H9 (cell line): Measurements from ENCODE around the gene STEAP2. TPM values are rescaled to one million over a fixed set of nuclear protein-coding genes. Genes with fewer than 3 reads are reported as not detected.

Experiments used
- DNase-seq: peaks from one replicate; pipeline ENCODE4 v3.0.0-alpha.2; 2017
- H2AFZ ChIP-seq: one replicate; pipeline ENCODE4 v1.6.1; 2013; ENCODE audit warnings: mild to moderate bottlenecking, low read length, control low read depth, moderate library complexity
- H2AK5ac ChIP-seq: 2 replicates; pipeline ENCODE4 v1.6.1; 2013; ENCODE audit warnings: low read length, control low read depth, mixed read lengths; ENCODE audit not compliant: insufficient read length
- H2BK120ac ChIP-seq: one replicate; pipeline ENCODE4 v1.6.1; 2013; ENCODE audit warnings: low read depth, mild to moderate bottlenecking, low read length, control low read depth, inconsistent platforms; ENCODE audit not compliant: poor library complexity, severe bottlenecking
- H2BK12ac ChIP-seq: 2 replicates; pipeline ENCODE4 v1.6.1; 2013; ENCODE audit warnings: low read length, control low read depth, mixed read lengths, low read depth; ENCODE audit not compliant: insufficient read length
- H2BK15ac ChIP-seq: 2 replicates; pipeline ENCODE4 v1.6.1; 2013; ENCODE audit warnings: low read depth, low read length, control low read depth
- H2BK20ac ChIP-seq: one replicate; pipeline ENCODE4 v1.6.1; 2013; ENCODE audit warnings: low read depth, mild to moderate bottlenecking, low read length, control low read depth, inconsistent platforms; ENCODE audit not compliant: poor library complexity, severe bottlenecking
- H2BK5ac ChIP-seq: 2 replicates; pipeline ENCODE4 v1.6.1; 2013; ENCODE audit warnings: low read length, control low read depth, mixed read lengths; ENCODE audit not compliant: insufficient read length
- H3K14ac ChIP-seq: 2 replicates; pipeline ENCODE4 v1.6.1; 2013; ENCODE audit warnings: low read length, control low read depth; ENCODE audit not compliant: insufficient read depth
- H3K18ac ChIP-seq: 2 replicates; pipeline ENCODE4 v1.6.1; 2013; ENCODE audit warnings: low read depth, mild to moderate bottlenecking, mixed read lengths, low read length, control low read depth; ENCODE audit not compliant: insufficient read length
- H3K23ac ChIP-seq: 2 replicates; pipeline ENCODE4 v1.6.1; 2013; ENCODE audit warnings: low read length, control low read depth, mixed read lengths, low read depth; ENCODE audit not compliant: insufficient read length
- H3K23me2 ChIP-seq: 2 replicates; pipeline ENCODE4 v1.6.1; 2013; ENCODE audit warnings: low read depth, mild to moderate bottlenecking, mixed read lengths, low read length, control low read depth; ENCODE audit not compliant: insufficient read length, poor library complexity, severe bottlenecking
- H3K27ac ChIP-seq: 2 replicates; pipeline ENCODE4 v1.5.1; 2013; ENCODE audit warnings: low read length, control low read depth, mixed read lengths, low read depth; ENCODE audit not compliant: insufficient read length
- H3K27me3 ChIP-seq: 2 replicates; pipeline ENCODE4 v1.6.1; 2013; ENCODE audit warnings: low read length, control low read depth, inconsistent platforms; ENCODE audit not compliant: insufficient read depth
- H3K4ac ChIP-seq: 2 replicates; pipeline ENCODE4 v1.6.1; 2013; ENCODE audit warnings: low read depth, mild to moderate bottlenecking, control low read depth, inconsistent platforms, low read length, moderate library complexity
- H3K4me1 ChIP-seq: 2 replicates; pipeline ENCODE4 v1.6.1; 2013; ENCODE audit warnings: low read length, control low read depth, inconsistent platforms; ENCODE audit not compliant: insufficient read depth
- H3K4me2 ChIP-seq: 2 replicates; pipeline ENCODE4 v1.6.1; 2013; ENCODE audit warnings: low read length, control low read depth, mixed read lengths; ENCODE audit not compliant: insufficient read length, insufficient read depth
- H3K56ac ChIP-seq: 2 replicates; pipeline ENCODE4 v1.6.1; 2013; ENCODE audit warnings: low read depth, mild to moderate bottlenecking, mixed read lengths, low read length, control low read depth; ENCODE audit not compliant: insufficient read length
- H3K79me1 ChIP-seq: 2 replicates; pipeline ENCODE4 v1.6.1; 2013; ENCODE audit warnings: low read depth, mild to moderate bottlenecking, moderate library complexity, low read length, control low read depth, inconsistent platforms; ENCODE audit not compliant: insufficient read depth, poor library complexity, severe bottlenecking
- H3K79me2 ChIP-seq: 2 replicates; pipeline ENCODE4 v1.6.1; 2013; ENCODE audit warnings: low read length, control low read depth, inconsistent platforms; ENCODE audit not compliant: insufficient read depth
- H3K9ac ChIP-seq: 2 replicates; pipeline ENCODE4 v1.6.1; 2013; ENCODE audit warnings: low read length, control low read depth, mixed read lengths; ENCODE audit not compliant: insufficient read length; ENCODE audit errors: extremely low read depth
- H3K9me3 ChIP-seq: one replicate; pipeline ENCODE4 v1.6.1; 2013; ENCODE audit warnings: low read depth, low read length, inconsistent platforms; ENCODE audit not compliant: control insufficient read depth
- H3T11ph ChIP-seq: one replicate; pipeline ENCODE4 v1.6.1; 2013; ENCODE audit warnings: mild to moderate bottlenecking, low read length, control low read depth, inconsistent platforms
- H4K20me1 ChIP-seq: one replicate; pipeline ENCODE4 v1.6.1; 2013; ENCODE audit not compliant: control insufficient read depth, insufficient read length, insufficient read depth
- H4K5ac ChIP-seq: 2 replicates; pipeline ENCODE4 v1.6.1; 2013; ENCODE audit warnings: low read depth, mild to moderate bottlenecking, mixed read lengths, low read length, control low read depth; ENCODE audit not compliant: insufficient read length
- H4K8ac ChIP-seq: replicated peaks from 2 replicates; pipeline ENCODE4 v1.6.1; 2013; ENCODE audit warnings: low read length, control low read depth, mixed read lengths, low read depth; ENCODE audit not compliant: insufficient read length
- H4K91ac ChIP-seq: 2 replicates; pipeline ENCODE4 v1.6.1; 2013; ENCODE audit warnings: low read depth, mild to moderate bottlenecking, moderate library complexity, mixed read lengths, low read length, control low read depth; ENCODE audit not compliant: insufficient read length
- H3K27ac Mint-ChIP-seq, 3 experiments: 2 replicates in 2 of 3; 3 replicates in 1 of 3; pipeline ENCODE4 v1.8.0; 2020 to 2021; ENCODE audit warnings: mixed read lengths in 3 of 3, mild to moderate bottlenecking in 1 of 3, moderate library complexity in 1 of 3
- H3K27me3 Mint-ChIP-seq: 2 replicates; pipeline ENCODE4 v1.8.0; 2021; ENCODE audit warnings: low read depth, mild to moderate bottlenecking, moderate library complexity, mixed read lengths
- H3K36me3 Mint-ChIP-seq, 3 experiments: 2 replicates in 2 of 3; 3 replicates in 1 of 3; pipeline ENCODE4 v1.8.0; 2020 to 2021; ENCODE audit warnings: low read depth in 3 of 3, mixed read lengths in 3 of 3; ENCODE audit not compliant: insufficient read depth in 1 of 3
- H3K4me1 Mint-ChIP-seq, 2 experiments: 2 replicates each; pipeline ENCODE4 v1.8.0; 2020; ENCODE audit warnings: mixed read lengths in 2 of 2
- H3K4me3 Mint-ChIP-seq, 2 experiments: 2 replicates in 1 of 2; 3 replicates in 1 of 2; pipeline ENCODE4 v1.8.0; 2020 to 2021; ENCODE audit warnings: mild to moderate bottlenecking in 2 of 2, mixed read lengths in 2 of 2, moderate library complexity in 1 of 2
- H3K9me3 Mint-ChIP-seq, 2 experiments: 2 replicates in 1 of 2; 3 replicates in 1 of 2; pipeline ENCODE4 v1.8.0; 2020; ENCODE audit warnings: mild to moderate bottlenecking in 2 of 2, mixed read lengths in 2 of 2, moderate library complexity in 1 of 2
- WGBS: extraction: QIAGEN DNeasy Blood & Tissue Kit; methylation state at CpG from one replicate; pipeline ENCODE4 v1.1.7; 2013; ENCODE audit warnings: missing lambda C conversion rate, low lambda C conversion rate, mixed read lengths; ENCODE audit not compliant: insufficient read length; ENCODE audit errors: extremely low coverage; 5-methylcytosine and 5-hydroxymethylcytosine counted together
- total RNA-seq: library from RNA; stranded (reverse); gene quantifications from 2 replicates; pipeline ENCODE4 v1.2.1, GENCODE V29; 2021
- TF ChIP-seq, protein P1 (sequence below): fragments of 200-600 bp; sonication (generic); conservative IDR thresholded peaks from 3 replicates; pipeline ENCODE4 v1.8.0; 2021; ENCODE audit warnings: antibody characterized with exemption, mild to moderate bottlenecking

The STEAP2 gene
- total RNA-seq, 1 experiment from 2014 or later, result 6.7 TPM

DNA sequence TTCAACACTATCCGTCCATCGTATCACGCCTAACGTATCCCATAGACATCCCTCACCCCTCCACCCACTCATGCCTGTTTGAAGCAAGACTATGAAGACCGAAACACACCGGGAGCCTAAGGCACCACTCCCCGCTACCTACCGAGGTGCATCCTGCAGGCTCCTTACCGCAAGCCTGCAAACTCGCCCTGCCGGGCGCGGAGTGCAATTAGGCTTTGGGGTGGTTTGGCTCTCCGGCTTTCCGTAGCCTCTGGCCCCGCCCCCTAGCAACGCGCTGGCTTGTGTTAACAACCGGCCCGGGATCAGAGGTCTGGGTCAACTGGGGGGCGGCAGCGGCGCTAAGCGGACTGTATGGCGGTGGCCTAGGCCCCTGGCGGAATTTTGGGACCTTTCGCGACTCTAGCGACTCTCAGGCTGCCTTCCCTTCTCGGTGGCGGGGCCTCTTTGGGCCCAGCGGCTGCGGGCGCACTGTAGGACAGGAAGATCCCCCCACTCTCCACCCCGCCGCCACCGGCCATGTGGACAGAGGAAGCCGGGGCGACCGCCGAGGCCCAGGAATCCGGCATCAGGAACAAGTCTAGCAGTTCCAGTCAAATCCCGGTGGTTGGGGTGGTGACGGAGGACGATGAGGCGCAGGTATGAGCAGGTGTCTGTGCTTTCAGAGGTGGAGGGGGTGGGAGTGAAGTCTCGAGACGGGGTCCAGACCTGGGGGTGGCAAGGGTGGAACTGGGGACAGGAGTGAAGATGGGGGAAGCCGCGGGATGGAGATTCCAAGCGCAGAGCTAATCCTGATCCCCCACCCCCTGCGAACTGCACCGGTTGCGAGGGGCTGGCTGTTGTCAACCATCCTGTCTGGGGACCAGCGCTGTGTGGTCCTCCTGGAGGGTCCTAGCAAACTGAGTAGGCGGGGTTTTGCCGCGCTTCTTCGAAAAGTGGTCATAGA lies 33.6 kb downstream of the STEAP2 start, which contains the start of gene CFAP69:
TSS of gene CFAP69 (plus strand) at position 266 of the 943 bp plus-strand sequence. CDS start at position 517, 251 bp downstream.
- Histone ChIP-seq H2BK5ac (no peak within 1 kb of the TSS), H3K9ac (peak within 1 kb of the TSS; percentile 69), H4K91ac (no peak within 1 kb of the TSS), H3K56ac (no peak within 1 kb of the TSS), H3K18ac (no peak within 1 kb of the TSS), H3K79me1 (no peaks in the 10 kb centered on the region), H3K23me2 (peaks cover 12% of the 10 kb centered on the region), H4K5ac (no peak within 1 kb of the TSS), H3K79me2 (no peaks in the 10 kb centered on the region), H3K23ac (no peak within 1 kb of the TSS), H3K9me3 (no peaks in the 10 kb centered on the region), H4K8ac (no peak within 1 kb of the TSS), H2AFZ (peak within 1 kb of the TSS; percentile 32), H3K4me2 (peak within 1 kb of the TSS; percentile 78), H2BK15ac (no peak within 1 kb of the TSS), H2BK12ac (no peak within 1 kb of the TSS), H3K4ac (no peak within 1 kb of the TSS), H2BK120ac (no peak within 1 kb of the TSS), H2AK5ac (no peak within 1 kb of the TSS), H3T11ph (no peak within 1 kb of the TSS), H2BK20ac (no peak within 1 kb of the TSS), H3K14ac (no peak within 1 kb of the TSS), H3K4me1 (no peaks in the 10 kb centered on the region; the same call in 1 of the 2 replicates), H3K27ac (no peak within 1 kb of the TSS), H4K20me1 (no peaks in the 10 kb centered on the region), H3K27me3 (no peaks in the 10 kb centered on the region)
- peak within 1 kb of the TSS; percentile 84 to 94 for H3K4me3 Mint-ChIP-seq
- H3K9me3 Mint-ChIP-seq, result no peaks in the 10 kb centered on the region
- peak within 1 kb of the TSS in 2 of 3 experiments; percentile 89 to 95; a peak in 5 of 7 replicates for H3K27ac Mint-ChIP-seq
- peaks cover 30% of the 10 kb centered on the region for H3K27me3 Mint-ChIP-seq
- whole genome bisulfite sequencing, result no CpG with 5 or more reads among the region's 59 CpGs
- DNase-seq, result peak; percentile 93
- TF ChIP-seq, protein P1, sequence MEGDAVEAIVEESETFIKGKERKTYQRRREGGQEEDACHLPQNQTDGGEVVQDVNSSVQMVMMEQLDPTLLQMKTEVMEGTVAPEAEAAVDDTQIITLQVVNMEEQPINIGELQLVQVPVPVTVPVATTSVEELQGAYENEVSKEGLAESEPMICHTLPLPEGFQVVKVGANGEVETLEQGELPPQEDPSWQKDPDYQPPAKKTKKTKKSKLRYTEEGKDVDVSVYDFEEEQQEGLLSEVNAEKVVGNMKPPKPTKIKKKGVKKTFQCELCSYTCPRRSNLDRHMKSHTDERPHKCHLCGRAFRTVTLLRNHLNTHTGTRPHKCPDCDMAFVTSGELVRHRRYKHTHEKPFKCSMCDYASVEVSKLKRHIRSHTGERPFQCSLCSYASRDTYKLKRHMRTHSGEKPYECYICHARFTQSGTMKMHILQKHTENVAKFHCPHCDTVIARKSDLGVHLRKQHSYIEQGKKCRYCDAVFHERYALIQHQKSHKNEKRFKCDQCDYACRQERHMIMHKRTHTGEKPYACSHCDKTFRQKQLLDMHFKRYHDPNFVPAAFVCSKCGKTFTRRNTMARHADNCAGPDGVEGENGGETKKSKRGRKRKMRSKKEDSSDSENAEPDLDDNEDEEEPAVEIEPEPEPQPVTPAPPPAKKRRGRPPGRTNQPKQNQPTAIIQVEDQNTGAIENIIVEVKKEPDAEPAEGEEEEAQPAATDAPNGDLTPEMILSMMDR, result peak; percentile 38; the same call in 1 of the 3 replicates
- H3K36me3 Mint-ChIP-seq, result no peaks in the 10 kb centered on the region; a peak in 1 of 7 replicates
- peaks cover 32 to 47% of the 10 kb centered on the region in 2 experiments for H3K4me1 Mint-ChIP-seq
